ENCODE results near the gene PZP.

The PZP gene

GRCh38 chr12:9109213-9109522, 99.0 kb downstream of the PZP start:
- Histone ChIP-seq H3K27me3 (ENCODE audit: insufficient read depth, low read length, poor library complexity) (no peaks in the 10 kb centered on the region), H4K8ac (ENCODE audit: low read depth, low read length) (no peak overlapping the region), H2BK15ac (replicated peaks; ENCODE audit: low read depth) (no peak overlapping the region), H3K9ac (ENCODE audit: low read length) (no peak overlapping the region), H3K36me3 (ENCODE audit: control insufficient read depth, insufficient read depth, low read length) (no peaks in the 10 kb centered on the region), H3K4me2 (ENCODE audit: low read length) (no peak overlapping the region), H3K4me3 (ENCODE audit: low read length) (no peak overlapping the region), H3K18ac (ENCODE audit: low read length) (no peak overlapping the region), H2AK5ac (ENCODE audit: low read length) (no peak overlapping the region), H3K79me1 (ENCODE audit: low read length) (no peaks in the 10 kb centered on the region), H2BK120ac (ENCODE audit: low read depth, low read length) (no peak overlapping the region), H3K27ac (ENCODE audit: low read depth, low read length) (no peak overlapping the region), H3K23ac (ENCODE audit: low read length) (no peak overlapping the region), H4K5ac (ENCODE audit: low read length) (no peak overlapping the region), H2BK5ac (ENCODE audit: low read length) (no peak overlapping the region), H3K4ac (ENCODE audit: low read depth, low read length) (no peak overlapping the region), H3K56ac (ENCODE audit: low read length) (no peak overlapping the region), H3K79me2 (ENCODE audit: control insufficient read depth, insufficient read depth, low read length) (no peaks in the 10 kb centered on the region), H3K4me1 (ENCODE audit: control insufficient read depth, low read depth, low read length) (no peaks in the 10 kb centered on the region)
- WGBS (ENCODE audit: extremely low coverage, insufficient coverage, low lambda C conversion rate) = no CpG with 5 or more reads among the region's 1 CpG
- no peak for DNase-seq

- no peaks in the 10 kb centered on the region for H3K4me1 ChIP-seq (ENCODE audit: control insufficient read depth, low read depth, low read length)
- no peak overlapping the region for H4K5ac ChIP-seq (ENCODE audit: low read length)
- H3K36me3 ChIP-seq (ENCODE audit: control insufficient read depth, insufficient read depth, low read length) = no peaks in the 10 kb centered on the region
Observed at GRCh38 chr12:9108504-9109212, 99.5 kb downstream of the PZP start.

GRCh38 chr12:9107542-9107873, 100.7 kb downstream of the PZP start:
- Histone ChIP-seq H3K4me1 (ENCODE audit: control insufficient read depth, low read depth, low read length) (no peaks in the 10 kb centered on the region), H2BK15ac (replicated peaks; ENCODE audit: low read depth) (no peak overlapping the region), H3K79me1 (ENCODE audit: low read length) (no peaks in the 10 kb centered on the region), H4K8ac (ENCODE audit: low read depth, low read length) (no peak overlapping the region), H3K4ac (ENCODE audit: low read depth, low read length) (no peak overlapping the region), H2BK5ac (ENCODE audit: low read length) (no peak overlapping the region), H3K56ac (ENCODE audit: low read length) (no peak overlapping the region), H3K9ac (ENCODE audit: low read length) (no peak overlapping the region), H3K36me3 (ENCODE audit: control insufficient read depth, insufficient read depth, low read length) (no peaks in the 10 kb centered on the region), H2BK120ac (ENCODE audit: low read depth, low read length) (no peak overlapping the region), H3K4me3 (ENCODE audit: low read length) (no peak overlapping the region), H3K23ac (ENCODE audit: low read length) (no peak overlapping the region), H3K18ac (ENCODE audit: low read length) (no peak overlapping the region), H3K27me3 (ENCODE audit: insufficient read depth, low read length, poor library complexity) (no peaks in the 10 kb centered on the region), H3K27ac (ENCODE audit: low read depth, low read length) (no peak overlapping the region), H3K4me2 (ENCODE audit: low read length) (no peak overlapping the region), H3K79me2 (ENCODE audit: control insufficient read depth, insufficient read depth, low read length) (no peaks in the 10 kb centered on the region), H2AK5ac (ENCODE audit: low read length) (no peak overlapping the region), H4K5ac (ENCODE audit: low read length) (no peak overlapping the region)
- WGBS (ENCODE audit: extremely low coverage, insufficient coverage, low lambda C conversion rate) = no CpG with 5 or more reads among the region's 3 CpGs
- DNase-seq = no peak

More at GRCh38 chr12:9108504-9109212, 99.5 kb downstream of the PZP start:
- no peak for DNase-seq
- Histone ChIP-seq H3K79me2 (ENCODE audit: control insufficient read depth, insufficient read depth, low read length) (no peaks in the 10 kb centered on the region), H3K9ac (ENCODE audit: low read length) (no peak overlapping the region), H3K18ac (ENCODE audit: low read length) (no peak overlapping the region), H2AK5ac (ENCODE audit: low read length) (no peak overlapping the region), H3K27me3 (ENCODE audit: insufficient read depth, low read length, poor library complexity) (no peaks in the 10 kb centered on the region), H2BK15ac (replicated peaks; ENCODE audit: low read depth) (no peak overlapping the region), H3K4me3 (ENCODE audit: low read length) (no peak overlapping the region), H2BK120ac (ENCODE audit: low read depth, low read length) (no peak overlapping the region), H3K4ac (ENCODE audit: low read depth, low read length) (no peak overlapping the region), H3K79me1 (ENCODE audit: low read length) (no peaks in the 10 kb centered on the region), H4K8ac (ENCODE audit: low read depth, low read length) (no peak overlapping the region), H3K23ac (ENCODE audit: low read length) (no peak overlapping the region), H3K27ac (ENCODE audit: low read depth, low read length) (no peak overlapping the region), H3K56ac (ENCODE audit: low read length) (no peak overlapping the region), H2BK5ac (ENCODE audit: low read length) (no peak overlapping the region), H3K4me2 (ENCODE audit: low read length) (no peak overlapping the region)
- WGBS (ENCODE audit: extremely low coverage, insufficient coverage, low lambda C conversion rate) = no CpG with 5 or more reads among the region's 5 CpGs

GRCh38 chr12:9106610-9107541, 101.3 kb downstream of the PZP start:
- H3K27me3 ChIP-seq (ENCODE audit: insufficient read depth, low read length, poor library complexity) = no peaks in the 10 kb centered on the region
- H3K23ac ChIP-seq (ENCODE audit: low read length) = no peak overlapping the region
- no peaks in the 10 kb centered on the region for H3K79me2 ChIP-seq (ENCODE audit: control insufficient read depth, insufficient read depth, low read length)
- H3K4me2 ChIP-seq (ENCODE audit: low read length) = no peak overlapping the region
- H3K4ac ChIP-seq (ENCODE audit: low read depth, low read length) = no peak overlapping the region
- H2BK120ac ChIP-seq (ENCODE audit: low read depth, low read length) = no peak overlapping the region
- no peak for DNase-seq
- H3K18ac ChIP-seq (ENCODE audit: low read length) = no peak overlapping the region
- H2AK5ac ChIP-seq (ENCODE audit: low read length) = no peak overlapping the region
- no peaks in the 10 kb centered on the region for H3K79me1 ChIP-seq (ENCODE audit: low read length)
- H3K56ac ChIP-seq (ENCODE audit: low read length) = no peak overlapping the region
- no peaks in the 10 kb centered on the region for H3K36me3 ChIP-seq (ENCODE audit: control insufficient read depth, insufficient read depth, low read length)
- H2BK5ac ChIP-seq (ENCODE audit: low read length) = no peak overlapping the region
- no peak overlapping the region for H2BK15ac ChIP-seq (replicated peaks; ENCODE audit: low read depth)
- no peak overlapping the region for H3K9ac ChIP-seq (ENCODE audit: low read length)
- H4K8ac ChIP-seq (ENCODE audit: low read depth, low read length) = no peak overlapping the region
- H3K27ac ChIP-seq (ENCODE audit: low read depth, low read length) = no peak overlapping the region
- no peak overlapping the region for H4K5ac ChIP-seq (ENCODE audit: low read length)
- WGBS (ENCODE audit: extremely low coverage, insufficient coverage, low lambda C conversion rate) = no CpG with 5 or more reads among the region's 11 CpGs
- H3K4me3 ChIP-seq (ENCODE audit: low read length) = no peak overlapping the region
- no peaks in the 10 kb centered on the region for H3K4me1 ChIP-seq (ENCODE audit: control insufficient read depth, low read depth, low read length)

GRCh38 chr12:9106067-9106466, 102.1 kb downstream of the PZP start:
- Histone ChIP-seq H3K18ac (ENCODE audit: low read length) (no peak overlapping the region), H2AK5ac (ENCODE audit: low read length) (no peak overlapping the region), H3K27me3 (ENCODE audit: insufficient read depth, low read length, poor library complexity) (no peaks in the 10 kb centered on the region), H2BK15ac (replicated peaks; ENCODE audit: low read depth) (no peak overlapping the region), H3K23ac (ENCODE audit: low read length) (no peak overlapping the region), H4K8ac (ENCODE audit: low read depth, low read length) (no peak overlapping the region), H3K9ac (ENCODE audit: low read length) (no peak overlapping the region), H4K5ac (ENCODE audit: low read length) (no peak overlapping the region), H3K36me3 (ENCODE audit: control insufficient read depth, insufficient read depth, low read length) (no peaks in the 10 kb centered on the region), H3K4me3 (ENCODE audit: low read length) (no peak overlapping the region), H3K4me1 (ENCODE audit: control insufficient read depth, low read depth, low read length) (no peaks in the 10 kb centered on the region), H3K27ac (ENCODE audit: low read depth, low read length) (no peak overlapping the region), H3K4ac (ENCODE audit: low read depth, low read length) (no peak overlapping the region), H3K56ac (ENCODE audit: low read length) (no peak overlapping the region), H3K79me1 (ENCODE audit: low read length) (no peaks in the 10 kb centered on the region), H3K79me2 (ENCODE audit: control insufficient read depth, insufficient read depth, low read length) (no peaks in the 10 kb centered on the region), H3K4me2 (ENCODE audit: low read length) (no peak overlapping the region), H2BK5ac (ENCODE audit: low read length) (no peak overlapping the region), H2BK120ac (ENCODE audit: low read depth, low read length) (no peak overlapping the region)
- no peak for DNase-seq
- no CpG with 5 or more reads among the region's 1 CpG for WGBS (ENCODE audit: extremely low coverage, insufficient coverage, low lambda C conversion rate)
